ENCODE results near the gene RAD51B. TPM values are rescaled to one million over a fixed set of nuclear protein-coding genes. Genes with fewer than 3 reads are reported as not detected.

Gene RAD51B
- total and polyA plus RNA-seq, 2 experiments from 2014 or later = 11.7 to 17.8 TPM

- peaks cover 21% of the 10 kb centered on the region for H3K4me1 ChIP-seq (ENCODE audit: low read depth)
- no peak for TF ChIP-seq CTCF (IDR thresholded peaks at IDR 0.05; ENCODE audit: low read depth, low read length)
- no peaks in the 10 kb centered on the region for H3K9me3 ChIP-seq (ENCODE audit: low read depth)
- H3K4me3 ChIP-seq = no peak overlapping the region
- no peak overlapping the region for H3K27ac ChIP-seq
- no peaks in the 10 kb centered on the region for H3K36me3 ChIP-seq
- no peaks in the 10 kb centered on the region for H3K27me3 ChIP-seq
- no peak for DNase-seq (ENCODE audit: low read depth in 1 of 2, low spot score in 1 of 2)
Observed at GRCh38 chr14:68708343-68708742, 888.8 kb downstream of the RAD51B start.

GRCh38 chr14:68709007-68709406 is 889.4 kb downstream of the RAD51B start:
- H3K27me3 ChIP-seq = no peaks in the 10 kb centered on the region
- DNase-seq (ENCODE audit: low read depth in 1 of 2, low spot score in 1 of 2) = no peak
- no peak for TF ChIP-seq CTCF (IDR thresholded peaks at IDR 0.05; ENCODE audit: low read depth, low read length)
- no peaks in the 10 kb centered on the region for H3K36me3 ChIP-seq
- no peaks in the 10 kb centered on the region for H3K9me3 ChIP-seq (ENCODE audit: low read depth)
- no peak overlapping the region for H3K27ac ChIP-seq
- H3K4me3 ChIP-seq = no peak overlapping the region
- peaks cover 21% of the 10 kb centered on the region for H3K4me1 ChIP-seq (ENCODE audit: low read depth)

- H3K4me3 ChIP-seq = no peak overlapping the region
- no peak for TF ChIP-seq CTCF (IDR thresholded peaks at IDR 0.05; ENCODE audit: low read depth, low read length)
- DNase-seq (ENCODE audit: low read depth in 1 of 2, low spot score in 1 of 2) = no peak
Observed at GRCh38 chr14:68710776-68711175, 891.2 kb downstream of the RAD51B start.

GRCh38 chr14:68711561-68712309 is 892.2 kb downstream of the RAD51B start:
- no peak overlapping the region for H3K27ac ChIP-seq
- no peak for TF ChIP-seq CTCF (IDR thresholded peaks at IDR 0.05; ENCODE audit: low read depth, low read length)
- no peak overlapping the region for H3K4me3 ChIP-seq
- H3K36me3 ChIP-seq = no peaks in the 10 kb centered on the region
- H3K9me3 ChIP-seq (ENCODE audit: low read depth) = no peaks in the 10 kb centered on the region
- H3K27me3 ChIP-seq = no peaks in the 10 kb centered on the region
- no peak for DNase-seq (ENCODE audit: low read depth in 1 of 2, low spot score in 1 of 2)
- peaks cover 4% of the 10 kb centered on the region for H3K4me1 ChIP-seq (ENCODE audit: low read depth)

More at GRCh38 chr14:68710776-68711175, 891.2 kb downstream of the RAD51B start:
- no peaks in the 10 kb centered on the region for H3K36me3 ChIP-seq
- H3K27ac ChIP-seq = no peak overlapping the region
- peaks cover 14% of the 10 kb centered on the region for H3K4me1 ChIP-seq (ENCODE audit: low read depth)
- no peaks in the 10 kb centered on the region for H3K9me3 ChIP-seq (ENCODE audit: low read depth)
- H3K27me3 ChIP-seq = no peaks in the 10 kb centered on the region

- H3K4me3 ChIP-seq = no peak overlapping the region
- no peak overlapping the region for H3K27ac ChIP-seq
- no peak for TF ChIP-seq CTCF (IDR thresholded peaks at IDR 0.05; ENCODE audit: low read depth, low read length)
- DNase-seq (ENCODE audit: low read depth in 1 of 2, low spot score in 1 of 2) = no peak
- no peaks in the 10 kb centered on the region for H3K27me3 ChIP-seq
- no peaks in the 10 kb centered on the region for H3K4me1 ChIP-seq (ENCODE audit: low read depth)
- no peaks in the 10 kb centered on the region for H3K36me3 ChIP-seq
- no peaks in the 10 kb centered on the region for H3K9me3 ChIP-seq (ENCODE audit: low read depth)
Observed at GRCh38 chr14:68712703-68713370, 893.3 kb downstream of the RAD51B start.
